GF-D8 (cell line): ENCODE measurements around the gene RNF115.
"Not testable (repeated sequence)": the region's sequence is repeated elsewhere in the genome, so short reads cannot be mapped to it uniquely, and the experiment has no call there.

Experiments
- DNase-seq: peaks from one replicate; lab custom pipeline; 2025; lab: John Stamatoyannopoulos, UW

RNF115 gene

DNA sequence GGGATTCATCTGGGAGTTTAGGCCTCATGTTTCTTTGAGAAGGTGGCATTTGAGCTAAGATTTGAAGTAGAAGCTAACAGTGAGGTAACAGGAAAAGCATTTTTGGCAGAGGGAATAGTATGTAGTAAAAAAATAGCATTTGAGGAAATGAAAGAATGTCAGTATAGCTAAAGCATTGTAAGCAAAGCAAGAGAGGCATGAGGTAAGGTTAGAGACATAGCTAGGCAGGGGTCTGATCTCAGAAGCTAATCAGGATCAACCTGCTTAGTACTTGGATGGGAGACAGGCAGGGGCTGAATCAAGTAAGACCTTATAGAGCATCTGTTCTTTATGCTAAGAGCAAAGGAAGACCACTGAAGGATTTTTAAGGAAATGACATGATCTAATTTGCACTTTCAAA, 4.1 kb upstream of the RNF115 start:
- DNase-seq = no peak

DNA sequence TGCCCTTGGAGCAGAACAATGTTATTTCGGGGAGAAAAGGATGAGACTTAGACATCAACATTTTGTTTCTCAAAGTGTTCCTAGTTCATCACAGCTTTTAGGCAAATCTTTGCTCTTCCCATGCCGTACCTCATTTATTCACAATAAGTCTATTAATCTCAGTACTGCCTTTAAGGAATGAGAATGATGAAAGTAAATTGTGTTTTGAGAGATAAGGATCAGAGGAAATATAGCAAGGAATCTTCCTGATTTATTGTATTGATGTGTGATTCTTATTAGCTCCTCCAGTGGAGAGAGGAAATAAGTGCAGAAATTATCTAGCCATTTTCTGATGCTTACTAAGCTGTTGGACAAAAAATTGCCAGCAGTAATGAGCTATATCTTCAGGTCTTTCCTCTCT, 2.1 kb upstream of the RNF115 start:
- no peak for DNase-seq

GRCh38 chr1:145824499-145824842, 576 bp upstream of the RNF115 start:
- no peak for DNase-seq

DNA sequence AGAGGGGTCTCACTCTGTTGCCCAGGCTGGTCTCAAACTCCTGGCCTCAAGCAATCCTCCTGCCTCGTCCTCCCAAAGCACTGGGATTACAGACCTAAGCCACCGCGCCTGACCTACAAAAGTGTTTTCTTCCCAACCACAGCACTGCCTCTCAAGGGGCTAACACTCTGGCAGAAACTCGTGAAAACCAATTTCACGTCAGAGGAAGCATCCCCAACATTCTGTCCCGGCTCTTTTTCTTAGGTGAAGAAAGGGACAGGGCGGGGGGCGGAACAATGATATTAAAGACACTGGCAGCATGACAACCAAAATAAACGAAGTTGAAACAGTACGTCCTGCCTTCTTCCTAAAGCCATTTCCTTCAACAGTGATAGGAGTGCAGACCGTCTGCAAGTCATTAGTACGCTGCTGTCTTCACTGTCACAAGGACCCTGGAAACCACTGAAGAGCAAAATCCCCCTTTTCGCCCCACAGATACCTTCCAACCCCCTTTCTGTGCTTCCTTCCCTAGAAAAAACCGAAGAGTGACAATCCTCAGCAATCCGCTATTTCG, 1.0 kb downstream of the RNF115 start:
- not testable (repeated sequence) for DNase-seq

GRCh38 chr1:145818095-145818494, 5.8 kb downstream of the RNF115 start:
- not testable (repeated sequence) for DNase-seq

- not testable (repeated sequence) for DNase-seq
These were observed 10.7 kb downstream of the RNF115 start for GRCh38 chr1:145812977-145813810.

DNA sequence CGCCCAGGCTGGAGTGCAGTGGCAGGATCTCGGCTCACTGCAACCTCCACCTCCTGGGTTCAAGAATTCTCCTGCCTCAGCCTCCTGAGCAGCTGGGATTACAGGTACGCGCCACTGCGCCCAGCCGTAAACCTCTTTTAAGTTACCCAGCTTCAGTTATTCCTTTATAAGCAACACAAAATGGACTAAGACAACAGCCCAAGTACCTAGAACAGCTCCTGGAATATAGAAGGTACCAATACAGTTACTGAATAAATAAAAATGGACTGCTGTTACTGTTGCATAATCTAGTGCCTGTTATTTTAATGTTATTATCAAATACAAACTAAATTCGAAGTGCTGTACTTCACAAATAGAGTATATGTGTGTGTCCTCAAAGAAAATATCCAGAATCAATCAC, 17.1 kb downstream of the RNF115 start:
- no peak for DNase-seq

DNA sequence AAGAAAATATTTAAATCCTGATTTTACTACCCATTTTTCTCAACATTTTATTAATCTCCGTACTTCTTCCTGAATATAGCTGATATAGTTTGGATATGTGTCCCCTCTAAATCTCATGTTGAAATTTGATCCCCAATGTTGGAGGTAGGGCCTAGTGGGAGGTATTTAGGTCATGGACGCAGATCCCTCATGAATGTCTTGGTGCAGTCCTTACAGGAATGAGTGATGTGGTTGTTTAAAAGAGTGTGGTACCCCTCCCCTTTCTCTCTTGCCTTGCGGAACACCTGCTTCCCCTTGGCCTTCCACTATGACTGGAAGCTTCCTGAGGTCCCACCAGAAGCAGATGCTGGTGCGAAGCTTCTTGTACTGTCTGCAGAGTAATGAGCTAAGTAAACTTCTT, 17.5 kb downstream of the RNF115 start:
- no peak for DNase-seq

- no peak for DNase-seq
These were observed 18.8 kb downstream of the RNF115 start for GRCh38 chr1:145805057-145805456.

DNA sequence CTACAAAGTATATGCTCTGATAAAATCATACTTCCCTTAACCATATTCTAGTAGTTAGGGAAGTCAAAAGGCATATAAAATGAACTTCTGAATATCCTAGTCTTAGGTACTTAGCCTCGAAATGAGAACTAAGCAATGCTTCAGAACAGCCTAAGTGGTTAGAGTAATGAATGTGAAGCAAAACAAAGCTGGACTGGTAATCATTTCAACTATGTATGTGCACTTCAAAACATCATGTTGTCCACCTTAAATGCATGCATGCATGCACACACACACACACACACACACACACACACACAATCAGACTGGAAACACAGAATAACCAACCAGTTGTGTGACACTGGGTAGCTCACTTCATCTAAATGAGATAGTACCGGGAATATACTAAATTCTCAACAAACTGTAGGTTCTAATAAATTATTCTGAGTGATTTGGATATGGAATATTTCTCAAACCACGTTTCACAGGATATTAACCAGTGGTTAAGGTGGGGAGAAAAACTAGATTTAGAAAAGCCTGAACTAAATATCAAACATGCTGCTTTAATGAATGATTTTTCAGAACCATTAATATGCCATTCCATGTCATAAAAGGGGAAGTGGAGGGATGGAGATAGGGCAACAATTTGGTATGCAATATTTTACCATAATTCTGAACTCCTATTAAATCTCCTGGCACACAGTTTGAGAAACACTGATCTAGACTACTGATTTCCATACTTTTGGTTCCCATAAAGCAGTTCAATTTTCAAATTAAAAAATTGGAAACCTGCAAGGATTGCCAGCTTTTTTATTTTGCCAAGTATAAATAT, 19.5 kb downstream of the RNF115 start:
- no peak for DNase-seq

DNA sequence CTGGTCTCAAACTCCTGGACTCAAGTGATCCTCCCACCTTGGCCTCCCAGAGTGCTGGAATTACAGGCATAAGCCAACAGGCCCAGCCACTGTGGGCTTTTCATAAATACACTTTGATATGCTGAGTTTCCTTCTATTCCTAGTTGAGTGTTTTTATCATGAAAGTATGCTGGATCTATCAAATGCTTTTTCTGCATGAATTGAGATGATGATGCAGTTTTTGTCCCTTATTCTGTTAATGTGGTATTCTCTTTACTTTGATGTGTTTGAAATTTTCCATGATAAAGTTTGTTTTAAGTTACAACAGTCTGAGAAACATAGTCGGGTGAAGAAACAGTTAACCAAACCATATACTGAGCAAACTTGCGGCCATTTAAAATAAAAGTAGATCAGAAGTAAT, 24.1 kb downstream of the RNF115 start:
- no peak for DNase-seq

- peak; percentile 44 for DNase-seq
These were observed 27.1 kb downstream of the RNF115 start for GRCh38 chr1:145796753-145797152.

- DNase-seq = no peak
These were observed 28.5 kb downstream of the RNF115 start for GRCh38 chr1:145795257-145795881.

DNA sequence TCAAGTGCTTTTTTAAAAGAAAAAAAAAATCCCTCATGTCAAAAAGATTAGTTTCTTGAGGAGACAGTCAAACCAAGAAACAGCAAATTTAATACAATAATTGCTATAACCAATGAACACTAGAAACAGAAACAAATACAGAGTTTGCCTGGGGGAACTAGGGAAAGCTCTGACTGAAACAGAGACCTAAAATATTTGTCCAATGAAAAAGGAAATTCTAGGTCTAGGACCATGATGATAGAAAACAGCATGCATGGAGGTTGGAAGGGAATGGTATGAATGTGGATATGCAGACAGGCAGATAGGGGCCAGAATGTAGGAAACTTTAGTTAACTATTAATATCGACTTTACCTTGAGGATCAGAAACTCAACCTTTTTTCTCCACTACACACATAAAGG, 31.4 kb downstream of the RNF115 start:
- no peak for DNase-seq

GRCh38 chr1:145791860-145792259, 32.0 kb downstream of the RNF115 start:
- DNase-seq = not testable (repeated sequence)

DNA sequence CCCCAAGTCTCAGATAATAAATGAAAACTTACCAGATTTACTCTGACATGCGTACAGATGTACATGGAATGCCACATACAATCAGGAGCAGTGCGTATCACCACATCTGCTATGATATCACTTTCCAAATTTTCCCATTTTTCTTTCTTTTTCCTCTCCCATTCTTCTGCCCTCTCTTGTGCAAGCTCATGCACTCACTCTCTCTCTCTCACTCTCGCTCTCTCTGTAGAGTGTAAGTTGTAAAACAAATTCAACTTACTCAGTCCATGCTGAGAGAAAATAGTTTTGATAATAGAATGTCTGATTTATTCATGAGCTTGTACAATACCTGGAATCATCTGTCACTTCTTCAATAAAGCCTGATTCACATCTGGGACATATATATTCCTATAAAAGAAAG, 35.3 kb downstream of the RNF115 start:
- DNase-seq = no peak

DNA sequence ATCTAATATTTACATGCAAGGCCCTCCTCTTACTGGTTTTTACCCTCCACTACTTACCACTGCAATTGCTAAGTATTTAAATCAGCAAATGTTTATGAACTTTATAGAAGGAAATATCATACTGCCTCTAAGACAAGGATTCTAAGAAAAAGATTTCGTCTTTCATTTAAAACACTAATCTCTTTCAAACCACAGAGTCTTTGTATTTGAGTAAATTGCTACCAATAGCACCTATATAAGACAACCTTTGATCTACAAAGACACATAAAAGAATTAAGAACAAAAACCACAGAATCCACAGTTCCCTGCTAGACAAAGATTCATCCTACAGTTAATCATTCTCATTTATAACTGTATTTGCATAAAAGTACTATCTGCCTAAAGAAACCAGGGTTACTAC, 37.6 kb downstream of the RNF115 start:
- no peak for DNase-seq

DNA sequence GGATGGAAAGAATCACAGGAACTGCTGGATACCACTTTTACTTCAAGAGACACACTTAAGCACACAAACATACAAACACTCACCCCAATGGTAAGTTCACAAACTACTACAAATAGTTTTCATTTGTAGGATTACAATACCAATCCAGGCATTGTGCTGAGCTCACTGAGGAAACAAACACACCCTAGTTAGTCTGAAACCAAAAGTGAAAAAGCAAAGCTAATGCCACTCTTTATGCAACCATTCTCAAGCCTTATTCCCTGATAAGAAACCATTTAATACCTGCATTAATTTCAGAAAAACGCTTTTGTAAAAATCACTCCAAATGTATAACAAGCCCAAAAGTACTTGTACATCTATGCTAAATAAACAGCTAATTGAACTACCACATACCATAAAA, 38.3 kb downstream of the RNF115 start:
- DNase-seq = no peak

GRCh38 chr1:145784409-145784808, 39.5 kb downstream of the RNF115 start:
- no peak for DNase-seq

GRCh38 chr1:145782272-145783099, 41.4 kb downstream of the RNF115 start:
- DNase-seq = no peak

DNA sequence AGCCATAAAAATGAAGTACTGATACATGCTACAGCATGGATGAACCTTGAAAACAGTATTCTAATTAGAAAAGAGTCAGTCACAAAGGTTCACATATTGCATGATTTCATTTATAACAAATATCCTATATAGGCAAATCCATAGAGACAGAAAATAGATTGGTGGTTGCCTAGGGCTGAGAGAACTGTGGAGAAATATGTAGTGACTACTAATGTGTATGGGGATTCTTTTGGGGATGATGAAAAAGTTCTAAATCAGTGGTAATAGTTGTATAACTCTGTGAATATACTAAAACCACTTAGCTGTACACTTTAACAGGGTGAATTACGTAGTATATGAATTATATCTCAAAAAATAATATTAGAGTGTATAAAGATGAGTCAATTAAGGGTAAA, 45.8 kb downstream of the RNF115 start:
- DNase-seq = no peak
